Measurements from ENCODE around the gene PANK1. TPM values are rescaled to one million over a fixed set of nuclear protein-coding genes. Genes with fewer than 3 reads are reported as not detected.

The PANK1 gene
- total RNA-seq, 4 donors from 2014 or later: 7.3 to 16.3 (median 9.0) TPM

- Histone ChIP-seq H3K9me3 (no peaks in the 10 kb centered on the region), H3K4me1 (no peaks in the 10 kb centered on the region), H3K27me3 (no peaks in the 10 kb centered on the region), H3K36me3 (no peaks in the 10 kb centered on the region), H3K4me3 (no peak overlapping the region), H3K27ac (no peak overlapping the region)
- DNase-seq (no peak), ATAC-seq (no peak)
- intact Hi-C loops (cut with DNase I; ENCODE audit: low total_unique reads) (no loop called here), in situ Hi-C loops (cut with MboI; ENCODE audit: low sequenced_read_pairs in 4 of 4) (loop anchor here in 2 of 4 donors (10.0 to 25.0 kb wide), 3 partner anchors 301 to 544 kb away; partner anchors contain the start of gene LIPA (in 1 of the 2))
- TF ChIP-seq, protein P1, sequence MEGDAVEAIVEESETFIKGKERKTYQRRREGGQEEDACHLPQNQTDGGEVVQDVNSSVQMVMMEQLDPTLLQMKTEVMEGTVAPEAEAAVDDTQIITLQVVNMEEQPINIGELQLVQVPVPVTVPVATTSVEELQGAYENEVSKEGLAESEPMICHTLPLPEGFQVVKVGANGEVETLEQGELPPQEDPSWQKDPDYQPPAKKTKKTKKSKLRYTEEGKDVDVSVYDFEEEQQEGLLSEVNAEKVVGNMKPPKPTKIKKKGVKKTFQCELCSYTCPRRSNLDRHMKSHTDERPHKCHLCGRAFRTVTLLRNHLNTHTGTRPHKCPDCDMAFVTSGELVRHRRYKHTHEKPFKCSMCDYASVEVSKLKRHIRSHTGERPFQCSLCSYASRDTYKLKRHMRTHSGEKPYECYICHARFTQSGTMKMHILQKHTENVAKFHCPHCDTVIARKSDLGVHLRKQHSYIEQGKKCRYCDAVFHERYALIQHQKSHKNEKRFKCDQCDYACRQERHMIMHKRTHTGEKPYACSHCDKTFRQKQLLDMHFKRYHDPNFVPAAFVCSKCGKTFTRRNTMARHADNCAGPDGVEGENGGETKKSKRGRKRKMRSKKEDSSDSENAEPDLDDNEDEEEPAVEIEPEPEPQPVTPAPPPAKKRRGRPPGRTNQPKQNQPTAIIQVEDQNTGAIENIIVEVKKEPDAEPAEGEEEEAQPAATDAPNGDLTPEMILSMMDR (IDR thresholded peaks at IDR 0.05 in 4 of 5, conservative IDR thresholded peaks at IDR 0.05 in 1 of 5): no peak
- no peak for TF ChIP-seq POLR2A (IDR thresholded peaks at IDR 0.05)
Observed at GRCh38 chr10:89555688-89556445, 89.2 kb downstream of the PANK1 start.

- TF ChIP-seq, protein P1 (IDR thresholded peaks at IDR 0.05 in 4 of 5, conservative IDR thresholded peaks at IDR 0.05 in 1 of 5): no peak
- TF ChIP-seq POLR2A (IDR thresholded peaks at IDR 0.05): no peak
- H3K27me3 ChIP-seq: no peaks in the 10 kb centered on the region
- ATAC-seq (no peak), DNase-seq (no peak)
- H3K4me1 ChIP-seq: no peaks in the 10 kb centered on the region
- H3K9me3 ChIP-seq: no peaks in the 10 kb centered on the region
- intact Hi-C loops (cut with DNase I; ENCODE audit: low total_unique reads): no loop called here
- no peak overlapping the region for H3K4me3 ChIP-seq
- in situ Hi-C loops (cut with MboI; ENCODE audit: low sequenced_read_pairs in 4 of 4): loop anchor here in 2 of 4 donors (10.0 to 25.0 kb wide), 3 partner anchors 300 to 542 kb away; partner anchors contain the start of gene LIPA (in 1 of the 2)
- H3K27ac ChIP-seq: no peak overlapping the region
- H3K36me3 ChIP-seq: no peaks in the 10 kb centered on the region
Observed at GRCh38 chr10:89554433-89554832, 90.6 kb downstream of the PANK1 start.

- Histone ChIP-seq H3K27me3 (no peaks in the 10 kb centered on the region), H3K4me3 (no peak overlapping the region), H3K36me3 (no peaks in the 10 kb centered on the region), H3K9me3 (no peaks in the 10 kb centered on the region), H3K27ac (no peak overlapping the region), H3K4me1 (no peaks in the 10 kb centered on the region)
- in situ Hi-C loops (cut with MboI; ENCODE audit: low sequenced_read_pairs in 4 of 4) (loop anchor here in 2 of 4 donors (10.0 to 25.0 kb wide), 3 partner anchors 298 to 541 kb away; partner anchors contain the start of gene LIPA (in 1 of the 2)), intact Hi-C loops (cut with DNase I; ENCODE audit: low total_unique reads) (no loop called here)
- no peak for DNase-seq
- TF ChIP-seq, protein P1 (IDR thresholded peaks at IDR 0.05 in 4 of 5, conservative IDR thresholded peaks at IDR 0.05 in 1 of 5): no peak
- no peak for TF ChIP-seq POLR2A (IDR thresholded peaks at IDR 0.05)
- ATAC-seq: peak in 1 of 2 donors; percentile 60
Observed at GRCh38 chr10:89553064-89553734, 91.8 kb downstream of the PANK1 start.

- DNase-seq (no peak), ATAC-seq (no peak)
- Histone ChIP-seq H3K36me3 (no peaks in the 10 kb centered on the region), H3K4me1 (no peaks in the 10 kb centered on the region), H3K27ac (no peak overlapping the region), H3K9me3 (no peaks in the 10 kb centered on the region), H3K4me3 (no peak overlapping the region), H3K27me3 (no peaks in the 10 kb centered on the region)
- intact Hi-C loops (cut with DNase I; ENCODE audit: low total_unique reads) (no loop called here), in situ Hi-C loops (cut with MboI; ENCODE audit: low sequenced_read_pairs in 4 of 4) (loop anchor here in 2 of 4 donors (10.0 to 25.0 kb wide), 3 partner anchors 297 to 540 kb away; partner anchors contain the start of gene LIPA (in 1 of the 2))
- TF ChIP-seq, protein P1 (IDR thresholded peaks at IDR 0.05 in 4 of 5, conservative IDR thresholded peaks at IDR 0.05 in 1 of 5): no peak
- no peak for TF ChIP-seq POLR2A (IDR thresholded peaks at IDR 0.05)
Observed at GRCh38 chr10:89552213-89552612, 92.8 kb downstream of the PANK1 start.

All from gastrocnemius medialis (tissue), 4 donors.